A549 (cell line): Measurements from ENCODE around the gene ABHD1.

Experiments used
- CHD2 ChIP-seq: fragments of 150-350 bp; IDR thresholded peaks from 2 replicates; pipeline ENCODE4 v1.6.1; 2014; ENCODE audit warnings: low read length; ENCODE audit not compliant: partially characterized antibody
- CTCF ChIP-seq: fragments of >200 bp; sonication (Bioruptor Twin); formaldehyde crosslinking; IDR thresholded peaks from 3 replicates; pipeline ENCODE4 v1.5.1; 2016
- HDAC2 ChIP-seq: fragments of 200-600 bp; sonication (generic); IDR thresholded peaks from 2 replicates; pipeline ENCODE4 v1.6.1; 2016
- NR3C1 ChIP-seq: fragments of >200 bp; sonication (Bioruptor Twin); formaldehyde crosslinking; IDR thresholded peaks from 3 replicates; pipeline ENCODE4 v1.6.1; 2017

GRCh38 chr2:27152796-27153464 is 29.3 kb downstream of the ABHD1 start:
- TF ChIP-seq CTCF: no peak
- TF ChIP-seq NR3C1: no peak
- TF ChIP-seq CHD2: no peak
- TF ChIP-seq HDAC2: no peak
